Omental fat pad (tissue), 4 donors: ENCODE results near the gene MAPK8IP2. TPM values are rescaled to one million over a fixed set of nuclear protein-coding genes. Genes with fewer than 3 reads are reported as not detected.
"Not testable (repeated sequence)": the region's sequence is repeated elsewhere in the genome, so short reads cannot be mapped to it uniquely, and the experiment has no call there.

Experiments used
- ATAC-seq: fragments of 150-250 bp; one replicate; pipeline ENCODE4 v1.9.1; 2016; ENCODE audit warnings: mild to moderate bottlenecking, moderate library complexity; ENCODE audit not compliant: low FRiP score
- DNase-seq: peaks from one replicate; pipeline ENCODE4 v3.0.0-alpha.2; 2019; ENCODE audit warnings: low spot score
- CTCF ChIP-seq, 3 donors: fragments of 450-650 bp; IDR thresholded peaks; one replicate each; pipeline ENCODE4 v1.5.1; 2016 to 2017; ENCODE audit warnings: antibody characterized with exemption in 3 of 3, mild to moderate bottlenecking in 3 of 3, moderate library complexity in 2 of 3
- total RNA-seq, 4 donors: library from RNA; depleted of rRNA; stranded (reverse); fragments of >200 nt; gene quantifications; one replicate each; pipeline ENCODE4 v1.1.0, GENCODE V29; 2016

The MAPK8IP2 gene
- total RNA-seq, 4 donors from 2014 or later, result 1.6 to 3.1 (median 2.4) TPM

- no peak for TF ChIP-seq CTCF (IDR thresholded peaks at IDR 0.05)
- DNase-seq (no peak), ATAC-seq (no peak)
Measured at GRCh38 chr22:50630376-50630775, 29.8 kb downstream of the MAPK8IP2 start.

- DNase-seq, result no peak
- TF ChIP-seq CTCF (IDR thresholded peaks at IDR 0.05), result no peak
- ATAC-seq, result no peak
Measured at GRCh38 chr22:50633086-50633485, 32.5 kb downstream of the MAPK8IP2 start.

- no peak for DNase-seq
- TF ChIP-seq CTCF (IDR thresholded peaks at IDR 0.05), result no peak
- no peak for ATAC-seq
Measured at GRCh38 chr22:50633771-50634170, 33.2 kb downstream of the MAPK8IP2 start.

- ATAC-seq, result no peak
- DNase-seq, result no peak
- no peak for TF ChIP-seq CTCF (IDR thresholded peaks at IDR 0.05)
Measured at GRCh38 chr22:50635591-50635990, 35.0 kb downstream of the MAPK8IP2 start.

- DNase-seq, ATAC-seq: not testable (repeated sequence)
Measured at GRCh38 chr22:50640296-50640695, 39.7 kb downstream of the MAPK8IP2 start.

GRCh38 chr22:50640857-50641647 is 40.5 kb downstream of the MAPK8IP2 start:
- DNase-seq, result no peak
- ATAC-seq, result no peak
- no peak for TF ChIP-seq CTCF (IDR thresholded peaks at IDR 0.05)

GRCh38 chr22:50641696-50642607 is 41.4 kb downstream of the MAPK8IP2 start:
- DNase-seq (no peak), ATAC-seq (peak; percentile 41)
- no peak for TF ChIP-seq CTCF (IDR thresholded peaks at IDR 0.05)

- ATAC-seq, DNase-seq: not testable (repeated sequence)
Measured at GRCh38 chr22:50643021-50643820, 42.6 kb downstream of the MAPK8IP2 start.

GRCh38 chr22:50643821-50644101 is 43.2 kb downstream of the MAPK8IP2 start:
- not testable (repeated sequence) for ATAC-seq, DNase-seq
